HCT116 (cell line): ENCODE data around the gene DGKB. TPM values are rescaled to one million over a fixed set of nuclear protein-coding genes. Genes with fewer than 3 reads are reported as not detected.

ENCODE experiments used
- ATAC-seq: fragments of 200-7000 bp; cut with Tn5 transposase; 2 replicates; pipeline ENCODE4 v1.9.1; 2020; ENCODE audit warnings: mild to moderate bottlenecking, moderate library complexity
- BruUV-seq: library from RNA; stranded (reverse); fragments of 400-500 nt; replicated peaks from 2 replicates; lab custom pipeline; 2021; lab: Mats Ljungman, UMichigan
- CTCF ChIA-PET: fragments of 300-600 bp; sonication (Branson Sonifier 250); formaldehyde crosslinking; loops from one replicate; lab custom pipeline; 2021; ENCODE audit warnings: antibody characterized with exemption; lab: Charles Lee
- POLR2A ChIA-PET: fragments of 300-600, 350-600 bp; sonication (Branson Sonifier 250); formaldehyde crosslinking; loops from one replicate; lab custom pipeline; 2021; ENCODE audit warnings: antibody characterized with exemption; lab: Charles Lee
- RAD21 ChIA-PET, 2 experiments: fragments of 300-600 bp; sonication (Branson Sonifier 250); formaldehyde crosslinking; loops; one replicate each; lab custom pipeline; 2023; ENCODE audit warnings: low total read pairs in 2 of 2; ENCODE audit not compliant: uncharacterized antibody in 2 of 2, unreplicated experiment in 2 of 2, low non-redundant PET in 1 of 2; lab: Charles Lee
- DNase-seq: peaks from one replicate; pipeline ENCODE4 v3.0.0-alpha.2; 2010; ENCODE audit warnings: low read depth, low spot score
- H2AFZ ChIP-seq: fragments of 200-600 bp; shearing (Covaris generic), sonication (generic); 2 replicates; pipeline ENCODE4 v1.6.1; 2017; ENCODE audit warnings: low read depth, mixed run types, mixed read lengths, antibody characterized with exemption, low read length; ENCODE audit not compliant: poor library complexity, severe bottlenecking
- H3K27ac ChIP-seq: 2 replicates; pipeline ENCODE4 v1.5.1; 2012; ENCODE audit warnings: low read depth, low read length
- H3K27me3 ChIP-seq: fragments of 200-600 bp; sonication (generic); 2 replicates; pipeline ENCODE4 v1.6.1; 2016; ENCODE audit warnings: mixed run types, low read length, mixed read lengths; ENCODE audit not compliant: insufficient read depth
- H3K36me3 ChIP-seq, 2 experiments: fragments of 200-500 bp in 1 of 2; fragments of 200-600 bp in 1 of 2; sonication (Bioruptor generic) in 1 of 2; sonication (generic) in 1 of 2; 2 replicates each; pipeline versions ENCODE4 v1.5.1 to v1.6.1; 2014 to 2016; ENCODE audit warnings: low read length in 2 of 2, inconsistent platforms in 1 of 2, mixed read lengths in 1 of 2, mixed run types in 1 of 2; ENCODE audit not compliant: insufficient read depth in 2 of 2, control insufficient read depth in 1 of 2
- H3K4me1 ChIP-seq, 2 experiments: fragments of 200-600 bp in 1 of 2; sonication (generic) in 1 of 2; 2 replicates each; pipeline versions ENCODE4 v1.5.1 to v1.6.1; 2012 to 2017; ENCODE audit warnings: low read length in 2 of 2, inconsistent platforms in 1 of 2, mild to moderate bottlenecking in 1 of 2, mixed read lengths in 1 of 2, mixed run types in 1 of 2, moderate library complexity in 1 of 2; ENCODE audit not compliant: insufficient read depth in 2 of 2, control insufficient read depth in 1 of 2
- H3K4me2 ChIP-seq: fragments of 200-600 bp; sonication (generic); 2 replicates; pipeline ENCODE4 v1.6.1; 2017; ENCODE audit warnings: mixed run types, low read length, mixed read lengths
- H3K4me3 ChIP-seq, 2 experiments: fragments of 200-600 bp in 1 of 2; sonication (generic) in 1 of 2; replicated peaks in 1 of 2; 2 replicates each; pipeline ENCODE4 v1.5.1; 2011 to 2016; ENCODE audit warnings: low read length in 2 of 2, control low read depth in 1 of 2, low read depth in 1 of 2, mild to moderate bottlenecking in 1 of 2, mixed read lengths in 1 of 2, mixed run types in 1 of 2
- H3K79me2 ChIP-seq: fragments of 200-600 bp; sonication (generic); 2 replicates; pipeline ENCODE4 v1.6.1; 2017; ENCODE audit warnings: mild to moderate bottlenecking, mixed run types, low read length, moderate library complexity, mixed read lengths; ENCODE audit not compliant: insufficient read depth
- H3K9ac ChIP-seq: fragments of 200-600 bp; sonication (generic); 2 replicates; pipeline ENCODE4 v1.6.1; 2016; ENCODE audit warnings: low read length, mixed read lengths
- H3K9me2 ChIP-seq: fragments of 200-600 bp; sonication (generic), shearing (Covaris generic); 2 replicates; pipeline ENCODE4 v1.6.1; 2017; ENCODE audit warnings: mixed run types, mild to moderate bottlenecking, moderate library complexity; ENCODE audit not compliant: insufficient read depth
- H3K9me3 ChIP-seq, 2 experiments: fragments of 200-500 bp in 1 of 2; fragments of 200-600 bp in 1 of 2; sonication (Bioruptor generic) in 1 of 2; sonication (generic) in 1 of 2; 2 replicates each; pipeline ENCODE4 v1.6.1; 2014 to 2017; ENCODE audit warnings: low read length in 2 of 2, mixed read lengths in 2 of 2, inconsistent platforms in 1 of 2, low read depth in 1 of 2, mild to moderate bottlenecking in 1 of 2, mixed run types in 1 of 2, moderate library complexity in 1 of 2; ENCODE audit not compliant: control insufficient read depth in 1 of 2, insufficient read depth in 1 of 2
- H4K20me1 ChIP-seq: fragments of 200-600 bp; sonication (generic), shearing (Covaris generic); 2 replicates; pipeline ENCODE4 v1.6.1; 2017; ENCODE audit warnings: mixed run types, mild to moderate bottlenecking, moderate library complexity; ENCODE audit not compliant: insufficient read depth
- EGR1 ChIP-seq: IDR thresholded peaks from 2 replicates; pipeline ENCODE4 v1.6.1; 2012; ENCODE audit warnings: low read depth
- FOSL1 ChIP-seq: IDR thresholded peaks from 2 replicates; pipeline ENCODE4 v1.6.1; 2012; ENCODE audit warnings: low read depth
- RAD21 ChIP-seq: IDR thresholded peaks from 2 replicates; pipeline ENCODE4 v1.6.1; 2012; ENCODE audit warnings: low read depth, mild to moderate bottlenecking
- SP1 ChIP-seq: IDR thresholded peaks from 2 replicates; pipeline ENCODE4 v1.6.1; 2012; ENCODE audit warnings: low read depth
- SRF ChIP-seq: IDR thresholded peaks from 2 replicates; pipeline ENCODE4 v1.6.1; 2012; ENCODE audit warnings: low read depth
- TCF7L2 ChIP-seq: IDR thresholded peaks from 2 replicates; pipeline ENCODE4 v1.7.0; 2011; ENCODE audit warnings: borderline replicate concordance, inconsistent platforms; ENCODE audit not compliant: insufficient read depth, insufficient read length; ENCODE audit errors: extremely low read depth
- YY1 ChIP-seq: IDR thresholded peaks from 2 replicates; pipeline ENCODE4 v1.6.1; 2011; ENCODE audit warnings: low read length, low read depth, moderate library complexity, mild to moderate bottlenecking; ENCODE audit not compliant: insufficient replicate concordance; ENCODE audit errors: extremely low read depth
- ZFX ChIP-seq: fragments of 450-650 bp; IDR thresholded peaks from 2 replicates; pipeline ENCODE4 v1.6.1; 2017
- intact Hi-C: fragments of 100-400 bp; cut with micrococcal nuclease; formaldehyde crosslinking; loops from 2 replicates; pipeline ENCODE4 v1.10.0; 2022
- total RNA-seq: library from RNA; stranded (reverse); gene quantifications from one replicate; pipeline ENCODE4 v1.2.1, GENCODE V29; 2021; ENCODE audit not compliant: unreplicated experiment
- TF ChIP-seq, protein P1 (sequence below): IDR thresholded peaks from 2 replicates; pipeline ENCODE4 v1.6.1; 2012

DGKB gene
- total RNA-seq, 1 experiment from 2014 or later, result 0.05 TPM

DNA sequence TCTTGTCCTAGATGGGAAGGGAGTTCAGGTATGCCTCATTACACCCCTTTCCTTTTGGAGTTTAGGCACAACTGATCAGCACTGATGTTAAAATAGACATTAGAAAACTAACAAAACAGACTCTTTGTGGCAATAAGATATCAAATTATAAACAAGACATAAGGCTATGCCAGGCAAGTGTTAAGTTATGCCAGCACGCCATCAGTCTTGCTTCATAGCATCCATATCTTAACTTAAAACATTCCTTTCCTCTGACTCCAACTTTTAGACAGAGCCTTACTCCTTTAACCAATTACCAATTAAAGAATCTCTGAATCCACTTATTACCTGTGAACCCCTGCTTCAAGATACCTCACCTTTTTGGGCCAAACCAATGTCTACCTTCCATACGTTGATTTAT lies 786.9 kb downstream of the DGKB start:
- no peaks in the 10 kb centered on the region for H3K9me3 ChIP-seq

DNA sequence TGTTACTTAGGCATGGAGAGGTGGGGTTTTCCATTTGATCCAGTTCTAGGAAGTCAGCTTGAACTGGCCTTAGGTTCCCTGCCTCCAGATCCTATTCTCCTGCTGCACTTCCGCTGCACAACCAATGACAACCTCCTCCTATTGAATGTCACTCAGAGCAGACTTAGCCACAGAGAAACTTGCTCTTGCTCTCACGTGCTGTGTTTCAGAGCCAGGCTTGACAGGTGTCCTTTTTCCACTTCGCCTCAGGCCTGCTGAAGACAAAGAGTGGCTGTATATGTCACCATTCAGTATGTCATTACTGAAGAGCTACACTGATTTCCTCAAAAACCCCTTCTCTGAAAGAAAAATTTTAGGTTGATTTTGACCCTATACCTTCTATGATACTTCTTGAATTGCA lies 797.7 kb downstream of the DGKB start:
- RAD21 ChIA-PET, result no interaction called here
- POLR2A ChIA-PET, result no interaction called here

More for the DNA sequence above, 786.9 kb downstream of the DGKB start:
- H2AFZ ChIP-seq, result no peak overlapping the region
- ChIA-PET CTCF (no interaction called here), RAD21 (no interaction called here), POLR2A (no interaction called here)
- no peak overlapping the region for H3K4me3 ChIP-seq
- no peak for DNase-seq
- no peaks in the 10 kb centered on the region for H3K4me1 ChIP-seq
- H3K9me2 ChIP-seq, result no peaks in the 10 kb centered on the region
- no peak overlapping the region for H3K4me2 ChIP-seq
- no peaks in the 10 kb centered on the region for H3K36me3 ChIP-seq
- ATAC-seq, result no peak
- no TSS peak for BruUV-seq
- no peaks in the 10 kb centered on the region for H3K27me3 ChIP-seq
- intact Hi-C loops, result no loop called here
- no peaks in the 10 kb centered on the region for H4K20me1 ChIP-seq
- TF ChIP-seq SP1 (no peak), SRF (no peak), EGR1 (no peak), YY1 (no peak), RAD21 (no peak), FOSL1 (no peak), TCF7L2 (no peak)
- TF ChIP-seq, protein P1, sequence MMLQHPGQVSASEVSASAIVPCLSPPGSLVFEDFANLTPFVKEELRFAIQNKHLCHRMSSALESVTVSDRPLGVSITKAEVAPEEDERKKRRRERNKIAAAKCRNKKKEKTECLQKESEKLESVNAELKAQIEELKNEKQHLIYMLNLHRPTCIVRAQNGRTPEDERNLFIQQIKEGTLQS, result no peak
- no peak overlapping the region for H3K27ac ChIP-seq
- H3K79me2 ChIP-seq, result no peaks in the 10 kb centered on the region
- H3K9ac ChIP-seq, result no peak overlapping the region

More for the DNA sequence above, 797.7 kb downstream of the DGKB start:
- H3K79me2 ChIP-seq, result no peaks in the 10 kb centered on the region
- DNase-seq (no peak), ATAC-seq (no peak)
- no TSS peak for BruUV-seq
- H2AFZ ChIP-seq, result no peak overlapping the region
- H3K4me2 ChIP-seq, result no peak overlapping the region
- no peaks in the 10 kb centered on the region for H3K36me3 ChIP-seq
- no peaks in the 10 kb centered on the region for H4K20me1 ChIP-seq
- CTCF ChIA-PET, result no interaction called here
- H3K27me3 ChIP-seq, result no peaks in the 10 kb centered on the region
- H3K9me3 ChIP-seq, result no peaks in the 10 kb centered on the region
- intact Hi-C loops, result no loop called here
- H3K4me1 ChIP-seq, result no peaks in the 10 kb centered on the region
- H3K4me3 ChIP-seq, result no peak overlapping the region
- no peak overlapping the region for H3K9ac ChIP-seq
- no peak overlapping the region for H3K27ac ChIP-seq
- H3K9me2 ChIP-seq, result no peaks in the 10 kb centered on the region; the same call in 1 of the 2 replicates
- TF ChIP-seq TCF7L2 (no peak), ZFX (no peak), YY1 (no peak)
